ENCODE data around the gene TUB.
A peak's percentile ranks its signal among the peaks of the same experiment; 100 is the strongest.

The TUB gene, protein sequence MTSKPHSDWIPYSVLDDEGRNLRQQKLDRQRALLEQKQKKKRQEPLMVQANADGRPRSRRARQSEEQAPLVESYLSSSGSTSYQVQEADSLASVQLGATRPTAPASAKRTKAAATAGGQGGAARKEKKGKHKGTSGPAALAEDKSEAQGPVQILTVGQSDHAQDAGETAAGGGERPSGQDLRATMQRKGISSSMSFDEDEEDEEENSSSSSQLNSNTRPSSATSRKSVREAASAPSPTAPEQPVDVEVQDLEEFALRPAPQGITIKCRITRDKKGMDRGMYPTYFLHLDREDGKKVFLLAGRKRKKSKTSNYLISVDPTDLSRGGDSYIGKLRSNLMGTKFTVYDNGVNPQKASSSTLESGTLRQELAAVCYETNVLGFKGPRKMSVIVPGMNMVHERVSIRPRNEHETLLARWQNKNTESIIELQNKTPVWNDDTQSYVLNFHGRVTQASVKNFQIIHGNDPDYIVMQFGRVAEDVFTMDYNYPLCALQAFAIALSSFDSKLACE

DNA sequence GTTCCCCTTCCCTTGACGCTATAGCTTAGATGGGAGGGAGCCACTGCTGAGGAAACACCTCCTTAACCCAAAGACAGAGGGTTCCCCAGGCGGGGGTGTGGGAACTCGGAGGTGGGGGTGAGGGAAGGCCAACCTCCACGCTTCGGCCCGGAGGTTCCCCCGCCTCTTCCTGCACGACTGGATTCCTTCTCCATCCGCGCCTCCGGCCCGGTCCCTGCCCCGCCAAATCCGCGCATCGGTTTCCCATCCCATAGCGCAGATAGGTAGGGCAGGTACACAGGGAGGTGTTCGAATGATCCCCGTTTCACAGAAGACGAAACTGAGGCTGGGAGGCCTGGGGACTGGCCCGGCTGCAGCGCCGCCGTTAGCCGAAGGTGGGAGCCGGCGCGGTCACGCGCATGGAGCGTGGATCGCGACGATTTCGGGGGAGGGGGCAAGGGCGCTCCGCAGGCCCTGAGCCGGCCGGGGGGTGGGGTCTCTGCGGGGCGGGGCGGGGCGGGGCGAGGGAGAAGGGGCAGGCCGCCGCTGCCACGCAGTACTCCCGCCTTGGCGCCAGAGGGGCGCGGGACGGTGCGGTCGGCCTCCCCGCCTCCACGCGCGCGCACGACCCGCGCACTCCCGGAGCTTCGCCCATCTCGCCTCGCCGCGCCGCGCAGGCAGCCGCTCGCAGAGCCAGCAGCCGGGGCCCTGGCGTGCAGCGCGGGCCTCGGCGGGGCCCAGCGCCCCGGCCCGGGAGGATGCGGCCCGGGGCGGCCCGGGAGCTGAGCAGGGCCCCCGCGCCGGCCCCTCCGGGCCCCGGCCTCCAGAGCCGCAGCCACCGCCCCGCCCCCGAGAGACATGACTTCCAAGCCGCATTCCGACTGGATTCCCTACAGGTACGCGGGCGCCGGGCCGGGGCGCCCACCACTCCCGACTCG lies at the start of gene TUB:
TUB (plus strand) TSS at position 538 of the 917 bp plus-strand sequence; CDS start at position 838, 300 bp downstream.
- DNase-seq, result peak in 1 of 2 experiments; percentile 38

DNA sequence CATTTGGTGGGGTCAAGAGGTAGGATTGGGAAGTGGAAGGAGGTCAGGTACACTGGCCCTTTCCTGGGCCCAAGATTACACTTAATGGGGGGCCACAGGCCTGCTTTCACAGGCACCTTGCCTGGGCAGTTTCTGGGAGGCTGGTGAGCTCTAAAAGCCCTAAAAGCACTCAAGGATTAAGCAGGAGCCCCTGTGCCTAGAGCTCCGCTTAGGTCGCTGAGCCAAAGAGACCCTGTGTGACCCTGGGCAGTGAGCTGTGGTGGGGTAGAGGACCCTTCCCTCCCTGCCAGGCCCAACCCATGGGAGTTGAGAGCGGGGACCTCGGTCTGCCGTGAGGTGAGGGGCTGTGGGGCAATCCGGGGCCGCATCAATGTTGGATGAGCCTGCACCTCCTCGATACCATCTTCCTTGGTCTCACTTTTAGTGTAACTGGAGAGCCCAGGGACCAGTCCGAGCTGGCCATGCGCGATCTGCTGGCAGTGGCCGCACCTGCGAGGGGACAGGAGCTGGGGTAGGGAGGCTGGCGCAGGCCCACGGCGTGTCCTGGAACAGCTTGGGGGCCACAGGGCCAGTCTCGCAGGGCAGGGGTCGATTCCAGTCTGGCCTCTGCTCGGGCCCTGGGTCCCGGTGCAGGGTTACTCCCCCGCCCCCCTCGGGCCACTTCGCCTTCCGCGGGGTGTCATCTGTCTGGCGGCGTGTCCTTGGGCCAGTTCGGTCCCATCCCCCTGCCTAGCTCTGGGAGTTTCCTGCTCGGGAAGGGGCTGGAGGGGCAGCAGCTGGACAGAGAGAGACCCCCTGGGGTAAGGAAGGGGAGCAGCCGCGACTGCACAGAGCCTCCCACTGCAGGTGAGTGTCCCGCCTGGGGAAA lies 49.5 kb upstream of the TUB start:
- DNase-seq, result no peak

DNA sequence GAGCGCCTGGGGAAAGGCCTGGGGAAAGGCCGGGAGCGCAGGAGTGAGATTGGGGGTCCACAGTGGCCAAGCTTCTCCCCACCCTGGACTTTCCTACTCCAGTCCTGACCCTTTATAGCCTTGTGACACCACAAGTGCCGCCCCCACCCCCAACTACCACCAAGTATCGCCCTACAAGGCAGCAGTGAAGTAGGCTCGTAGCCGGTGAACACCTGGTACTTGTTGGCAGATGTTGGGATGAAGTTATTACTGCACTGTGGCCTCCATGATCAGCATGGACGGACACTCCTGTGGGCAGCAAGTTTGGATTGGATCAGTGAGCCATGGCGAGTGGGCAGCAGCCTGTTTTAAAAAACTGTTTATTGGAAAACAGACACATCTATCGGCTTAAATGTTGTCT lies 48.9 kb upstream of the TUB start:
- DNase-seq, result peak in 1 of 2 experiments; percentile 8

GRCh38 chr11:8032576-8033304 lies 48.3 kb upstream of the TUB start:
- no peak for DNase-seq

- peak; percentile 26 to 64 for DNase-seq
These were observed 47.5 kb upstream of the TUB start for GRCh38 chr11:8033305-8034105.

GRCh38 chr11:8034106-8034585 lies 46.9 kb upstream of the TUB start:
- DNase-seq, result no peak

- no peak for DNase-seq
These were observed 46.3 kb upstream of the TUB start for GRCh38 chr11:8034604-8035190.

DNA sequence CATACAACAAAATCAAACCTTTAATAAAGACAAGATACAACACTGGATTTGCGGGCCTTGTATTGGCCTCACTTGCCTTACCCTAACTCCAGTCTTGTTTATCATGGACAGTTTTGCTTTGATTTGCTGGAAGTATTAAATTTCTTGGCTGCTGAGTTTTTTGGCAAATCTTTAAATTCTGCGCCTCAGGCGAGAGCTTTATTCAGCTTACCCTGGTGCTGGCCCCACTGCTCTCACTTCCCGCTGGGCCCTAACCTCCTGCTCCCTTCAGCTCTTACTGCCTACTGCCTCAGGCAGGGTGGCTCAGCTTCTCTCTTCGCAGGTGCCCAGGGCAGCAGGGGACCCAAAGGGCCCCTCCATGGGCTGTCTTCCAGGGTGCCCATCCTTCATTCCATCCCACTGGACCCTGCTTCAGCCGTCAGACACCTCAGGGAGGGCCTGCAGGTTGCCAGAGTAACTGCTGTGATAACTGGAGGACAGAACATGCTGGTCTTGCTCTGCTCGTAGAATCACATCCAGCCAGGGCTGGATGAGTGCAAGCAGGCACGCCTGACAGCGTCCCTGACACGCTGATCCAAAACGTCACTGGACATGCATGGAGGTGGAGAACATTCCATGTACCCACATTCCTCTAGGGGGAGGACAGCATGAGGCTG lies 45.7 kb upstream of the TUB start:
- no peak for DNase-seq

DNA sequence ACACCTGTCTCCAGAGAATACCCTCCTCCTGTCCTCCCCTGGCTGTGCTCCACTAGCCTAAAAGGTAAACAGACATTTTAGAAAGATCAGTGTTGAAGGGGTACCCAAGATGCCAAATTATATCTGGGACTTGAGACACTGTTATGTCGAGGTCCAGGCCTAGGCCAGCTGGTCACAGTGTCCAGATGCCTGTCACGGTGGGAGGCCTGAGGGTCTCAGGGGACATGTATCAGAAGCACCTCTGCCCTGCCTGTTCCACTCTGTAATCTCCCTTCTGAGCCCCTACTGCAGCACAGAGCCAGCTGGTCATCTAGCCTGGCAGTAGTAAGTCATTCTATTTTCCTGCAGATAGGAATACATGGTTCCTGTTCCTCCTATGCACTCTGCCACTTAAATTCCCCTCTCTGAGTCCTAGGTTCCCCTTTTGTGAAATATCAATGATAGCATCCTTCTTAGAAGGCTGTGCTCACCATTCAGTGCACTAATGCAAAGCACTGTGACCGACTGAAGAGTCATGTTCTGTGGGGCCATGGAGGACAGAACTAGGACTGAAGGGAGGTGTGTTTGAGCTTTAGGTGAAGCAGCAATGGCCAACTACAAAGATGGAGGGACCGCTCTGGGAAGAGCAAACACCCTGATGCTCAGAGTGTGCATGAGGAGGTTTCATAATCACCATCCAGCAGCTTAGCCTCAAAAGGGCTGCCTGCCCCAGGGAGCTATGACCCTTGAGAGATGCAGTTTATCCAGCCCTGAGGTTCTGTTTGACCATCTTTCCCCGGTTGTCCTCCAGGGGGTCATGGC lies 44.8 kb upstream of the TUB start:
- no peak for DNase-seq

DNA sequence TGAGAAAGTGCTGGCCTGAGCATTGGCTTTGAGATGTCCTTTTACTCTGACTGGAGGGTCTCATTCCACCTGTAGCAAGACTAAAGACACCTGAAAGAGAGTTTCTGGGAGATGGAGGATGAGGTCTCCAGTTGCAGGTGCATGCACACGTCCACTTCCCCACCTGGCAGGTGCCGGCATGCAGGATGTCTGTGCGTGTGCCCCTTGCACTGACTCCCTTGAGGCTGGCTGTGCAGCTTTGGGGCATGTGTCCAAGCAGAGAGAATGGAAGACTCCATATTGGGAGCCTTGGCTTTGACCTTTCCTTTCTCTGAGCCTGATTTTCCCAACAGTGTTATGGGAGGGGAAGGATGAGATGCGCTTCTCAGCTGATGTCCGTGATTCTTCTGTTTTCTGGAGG lies 44.0 kb upstream of the TUB start:
- no peak for DNase-seq

- DNase-seq, result peak; percentile 46 to 76
These were observed 42.6 kb upstream of the TUB start for GRCh38 chr11:8038393-8038792.

- DNase-seq, result no peak
These were observed 42.0 kb upstream of the TUB start for GRCh38 chr11:8038811-8039529.

- DNase-seq, result no peak
These were observed 41.3 kb upstream of the TUB start for GRCh38 chr11:8039530-8040260.

DNA sequence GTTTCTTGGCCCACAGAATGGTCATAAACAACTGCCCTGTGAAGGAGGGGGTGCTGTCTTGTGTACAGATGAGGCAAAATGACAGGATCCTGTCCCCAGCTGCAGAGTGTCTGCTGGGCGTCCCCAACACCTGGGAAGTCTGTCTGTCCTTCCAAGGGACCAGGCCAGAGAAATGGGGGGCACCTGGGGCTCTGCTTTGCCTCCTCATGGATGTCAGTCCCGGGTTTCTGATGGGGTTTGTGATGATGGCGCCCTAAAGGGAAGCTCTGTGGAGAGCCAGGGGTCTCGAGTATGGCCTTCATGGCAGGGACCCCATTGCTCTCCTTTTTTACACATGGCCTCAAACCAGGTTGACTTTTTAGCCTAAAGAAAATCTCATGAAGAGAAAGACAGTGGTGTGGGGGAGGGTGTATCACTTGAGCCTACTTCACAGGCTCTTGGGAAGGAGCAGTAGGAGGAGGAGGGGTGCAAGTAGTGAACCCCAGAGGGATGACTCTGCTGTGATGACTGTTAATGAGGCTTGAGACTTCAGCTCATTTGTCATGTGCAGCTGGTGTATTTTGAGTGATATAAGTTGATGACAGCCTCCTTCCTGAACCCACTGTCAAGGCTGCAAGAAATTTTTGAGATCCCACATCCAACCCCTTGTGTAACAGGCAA lies 40.6 kb upstream of the TUB start:
- DNase-seq, result no peak

DNA sequence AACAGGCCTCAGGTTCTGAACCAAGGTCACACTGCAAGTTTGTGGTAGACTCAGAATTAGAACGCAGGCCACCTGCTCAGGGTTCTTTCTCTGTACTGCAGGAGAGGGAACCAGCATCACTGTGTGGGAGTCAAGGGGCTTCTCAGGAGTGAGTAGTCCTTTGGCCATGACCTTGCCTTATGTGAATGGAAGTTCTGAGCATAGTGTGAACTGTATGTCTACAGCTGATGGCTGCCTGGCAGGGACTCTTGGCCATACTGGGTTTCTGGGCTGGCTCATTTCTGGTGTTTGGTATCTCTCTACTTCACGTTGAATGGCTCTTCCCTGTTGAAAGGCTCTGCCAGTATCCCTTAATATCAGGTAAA lies 40.1 kb upstream of the TUB start:
- no peak for DNase-seq

GRCh38 chr11:8041576-8041975 lies 39.4 kb upstream of the TUB start:
- DNase-seq, result no peak

DNA sequence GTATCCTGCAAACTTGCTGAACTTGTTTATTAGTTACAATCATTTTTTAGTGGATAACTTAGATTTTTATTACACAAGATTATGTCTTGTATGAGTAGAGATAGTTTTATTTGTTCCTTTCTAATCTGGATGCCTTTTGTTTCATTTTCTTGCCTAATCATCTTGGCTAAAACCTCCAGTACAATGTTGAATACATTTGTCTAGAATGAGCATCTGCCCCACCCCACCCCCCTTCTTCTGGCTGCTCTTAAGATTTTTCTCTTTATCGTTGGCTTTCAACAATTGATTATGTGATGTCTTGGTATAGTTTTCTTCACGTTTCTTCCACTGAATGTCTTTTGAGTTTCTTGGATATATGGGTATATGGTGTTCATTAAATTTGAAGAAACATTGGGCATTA lies 37.3 kb upstream of the TUB start:
- DNase-seq, result no peak
